DOHH2 (cell line): ENCODE results near the gene CPED1.

Experiments used
- H3F3A ChIP-seq: fragments of 200-600 bp; sonication (generic), shearing (Covaris generic); 2 replicates; pipeline ENCODE4 v1.6.0; 2016; ENCODE audit warnings: antibody characterized with exemption, mild to moderate bottlenecking; ENCODE audit not compliant: control insufficient read depth, insufficient read depth
- H3K27ac ChIP-seq: fragments of 200-600 bp; sonication (generic); 2 replicates; pipeline ENCODE4 v1.5.1; 2014; ENCODE audit warnings: low read depth, mild to moderate bottlenecking, low read length, moderate library complexity
- H3K27me3 ChIP-seq: fragments of 200-600 bp; sonication (generic); 2 replicates; pipeline ENCODE4 v1.6.1; 2014; ENCODE audit warnings: mild to moderate bottlenecking, low read length, mixed read lengths; ENCODE audit not compliant: control insufficient read depth
- H3K36me3 ChIP-seq: fragments of 200-600 bp; sonication (generic); 2 replicates; pipeline ENCODE4 v1.6.1; 2014; ENCODE audit warnings: mild to moderate bottlenecking, low read length, moderate library complexity, mixed read lengths; ENCODE audit not compliant: control insufficient read depth
- H3K4me1 ChIP-seq: fragments of 200-600 bp; sonication (generic); 2 replicates; pipeline ENCODE4 v1.6.1; 2014; ENCODE audit warnings: mild to moderate bottlenecking, low read length, mixed read lengths; ENCODE audit not compliant: control insufficient read depth
- H3K4me2 ChIP-seq: fragments of 200-600 bp; sonication (generic); 2 replicates; pipeline ENCODE4 v1.6.0; 2014; ENCODE audit warnings: mild to moderate bottlenecking, low read length, moderate library complexity
- H3K4me3 ChIP-seq: fragments of 200-600 bp; sonication (generic); 2 replicates; pipeline ENCODE4 v1.5.1; 2014; ENCODE audit warnings: mild to moderate bottlenecking, low read length, mixed read lengths
- H3K79me2 ChIP-seq: fragments of 200-600 bp; sonication (generic); 2 replicates; pipeline ENCODE4 v1.6.1; 2014; ENCODE audit warnings: mild to moderate bottlenecking, low read length, mixed read lengths; ENCODE audit not compliant: control insufficient read depth
- H3K9me2 ChIP-seq: fragments of 200-600 bp; sonication (generic); replicated peaks from 2 replicates; pipeline ENCODE4 v1.6.1; 2014; ENCODE audit warnings: mild to moderate bottlenecking, low read length, mixed read lengths; ENCODE audit not compliant: control insufficient read depth
- H3K9me3 ChIP-seq: fragments of 200-600 bp; sonication (generic); 2 replicates; pipeline ENCODE4 v1.6.1; 2014; ENCODE audit warnings: antibody characterized with exemption, low read length, mixed read lengths; ENCODE audit not compliant: control insufficient read depth, insufficient read depth
- H4K20me1 ChIP-seq: fragments of 200-600 bp; sonication (generic); 2 replicates; pipeline ENCODE4 v1.6.0; 2014; ENCODE audit warnings: low read depth, mild to moderate bottlenecking, antibody characterized with exemption, low read length, moderate library complexity; ENCODE audit not compliant: control insufficient read depth, insufficient read depth
- EZH2phosphoT487 ChIP-seq: fragments of 200-600 bp; sonication (generic); IDR thresholded peaks from 2 replicates; pipeline ENCODE4 v1.6.1; 2017; ENCODE audit warnings: borderline replicate concordance, mild to moderate bottlenecking, antibody characterized with exemption, low read length, moderate library complexity, mixed read lengths
- TF ChIP-seq, protein P1 (sequence below): fragments of 200-600 bp; sonication (generic); IDR thresholded peaks from one replicate; pipeline ENCODE4 v1.5.1; 2014; ENCODE audit warnings: antibody characterized with exemption, mild to moderate bottlenecking, low read depth, low read length; ENCODE audit not compliant: poor library complexity, severe bottlenecking

Gene CPED1

DNA sequence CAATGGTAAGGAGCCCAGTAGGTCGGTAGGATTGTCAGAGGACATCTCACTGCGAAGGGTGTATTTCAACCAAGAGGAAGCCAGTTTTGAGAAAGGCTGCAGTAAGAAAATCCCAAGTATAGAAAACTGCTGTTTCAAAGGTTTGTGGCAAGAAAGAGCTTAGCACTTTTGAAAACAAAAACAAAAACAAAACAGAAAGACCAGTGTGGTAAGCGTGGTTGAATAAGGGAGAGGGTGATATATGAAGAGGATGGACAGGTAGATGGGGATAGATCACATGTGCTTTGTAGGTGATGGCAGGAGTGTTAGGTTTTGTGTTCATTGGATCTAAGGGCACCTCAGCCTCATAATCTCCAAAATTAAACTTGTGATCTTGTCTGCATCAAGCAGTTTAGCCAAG is 198.7 kb downstream of the CPED1 start:
- Histone ChIP-seq H3K9me3 (peaks cover 10% of the 10 kb centered on the region; the same call in 1 of the 2 replicates), H3K79me2 (no peaks in the 10 kb centered on the region), H3K4me2 (no peak overlapping the region), H3K4me3 (no peak overlapping the region), H3K36me3 (peaks cover 5% of the 10 kb centered on the region), H3K27ac (no peak overlapping the region), H3K4me1 (peaks cover 35% of the 10 kb centered on the region), H4K20me1 (no peaks in the 10 kb centered on the region), H3K27me3 (no peaks in the 10 kb centered on the region), H3K9me2 (no peaks in the 10 kb centered on the region), H3F3A (no peaks in the 10 kb centered on the region)
- TF ChIP-seq, protein P1, sequence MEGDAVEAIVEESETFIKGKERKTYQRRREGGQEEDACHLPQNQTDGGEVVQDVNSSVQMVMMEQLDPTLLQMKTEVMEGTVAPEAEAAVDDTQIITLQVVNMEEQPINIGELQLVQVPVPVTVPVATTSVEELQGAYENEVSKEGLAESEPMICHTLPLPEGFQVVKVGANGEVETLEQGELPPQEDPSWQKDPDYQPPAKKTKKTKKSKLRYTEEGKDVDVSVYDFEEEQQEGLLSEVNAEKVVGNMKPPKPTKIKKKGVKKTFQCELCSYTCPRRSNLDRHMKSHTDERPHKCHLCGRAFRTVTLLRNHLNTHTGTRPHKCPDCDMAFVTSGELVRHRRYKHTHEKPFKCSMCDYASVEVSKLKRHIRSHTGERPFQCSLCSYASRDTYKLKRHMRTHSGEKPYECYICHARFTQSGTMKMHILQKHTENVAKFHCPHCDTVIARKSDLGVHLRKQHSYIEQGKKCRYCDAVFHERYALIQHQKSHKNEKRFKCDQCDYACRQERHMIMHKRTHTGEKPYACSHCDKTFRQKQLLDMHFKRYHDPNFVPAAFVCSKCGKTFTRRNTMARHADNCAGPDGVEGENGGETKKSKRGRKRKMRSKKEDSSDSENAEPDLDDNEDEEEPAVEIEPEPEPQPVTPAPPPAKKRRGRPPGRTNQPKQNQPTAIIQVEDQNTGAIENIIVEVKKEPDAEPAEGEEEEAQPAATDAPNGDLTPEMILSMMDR: no peak
- no peak for TF ChIP-seq EZH2phosphoT487

DNA sequence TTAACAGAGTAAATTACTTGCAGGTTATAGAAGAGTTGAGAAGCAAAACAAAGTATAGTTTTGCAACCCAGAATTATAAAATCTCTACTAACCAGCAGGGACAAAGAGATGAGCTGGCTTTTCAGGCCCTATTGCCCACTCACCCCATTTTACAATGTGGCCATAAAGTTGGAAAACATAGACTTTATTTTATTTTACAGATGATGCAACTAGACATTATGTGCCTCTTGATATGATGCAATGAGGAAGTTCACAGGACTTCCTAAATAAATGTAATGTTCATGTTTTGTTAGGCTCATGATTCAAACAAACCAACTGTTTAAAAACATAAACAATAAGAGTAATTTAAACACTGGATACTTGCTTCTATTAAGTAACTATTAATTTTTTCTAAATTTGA is 199.2 kb downstream of the CPED1 start:
- no peaks in the 10 kb centered on the region for H4K20me1 ChIP-seq
- H3K36me3 ChIP-seq: peaks cover 5% of the 10 kb centered on the region
- H3K4me2 ChIP-seq: no peak overlapping the region
- TF ChIP-seq, protein P1: no peak
- TF ChIP-seq EZH2phosphoT487: no peak
- H3K27ac ChIP-seq: no peak overlapping the region
- H3K79me2 ChIP-seq: no peaks in the 10 kb centered on the region
- no peaks in the 10 kb centered on the region for H3F3A ChIP-seq
- no peaks in the 10 kb centered on the region for H3K9me2 ChIP-seq
- no peak overlapping the region for H3K4me3 ChIP-seq
- peaks cover 31% of the 10 kb centered on the region for H3K4me1 ChIP-seq
- peaks cover 10% of the 10 kb centered on the region; the same call in 1 of the 2 replicates for H3K9me3 ChIP-seq
- no peaks in the 10 kb centered on the region for H3K27me3 ChIP-seq

DNA sequence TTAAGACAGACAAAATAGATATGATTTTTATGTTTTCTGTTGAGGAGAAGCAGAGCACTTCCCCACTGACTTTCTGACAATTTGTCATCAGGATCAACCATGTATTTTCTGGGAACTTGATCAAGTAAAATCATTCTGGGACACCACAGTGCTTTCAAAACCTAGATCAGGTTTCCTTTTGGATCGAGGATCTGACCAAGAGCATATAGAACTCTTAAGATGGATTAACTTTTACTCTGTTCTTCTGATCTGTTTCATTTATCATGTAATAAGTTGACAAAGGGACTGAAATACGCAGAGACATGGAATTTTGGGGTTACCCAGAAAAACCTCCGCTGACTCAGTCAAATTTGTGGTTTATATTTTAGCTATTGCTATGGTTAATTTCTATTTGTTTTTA is 204.3 kb downstream of the CPED1 start:
- Histone ChIP-seq H3K79me2 (no peaks in the 10 kb centered on the region), H3K9me2 (no peaks in the 10 kb centered on the region), H3K4me1 (no peaks in the 10 kb centered on the region)

More for the DNA sequence above, 204.3 kb downstream of the CPED1 start:
- no peaks in the 10 kb centered on the region for H3F3A ChIP-seq
- H3K4me3 ChIP-seq: no peak overlapping the region
- H3K9me3 ChIP-seq: peaks cover 10% of the 10 kb centered on the region; the same call in 1 of the 2 replicates
- no peaks in the 10 kb centered on the region for H3K27me3 ChIP-seq
- no peak overlapping the region for H3K27ac ChIP-seq
- TF ChIP-seq, protein P1: no peak
- TF ChIP-seq EZH2phosphoT487: no peak
- H3K4me2 ChIP-seq: no peak overlapping the region
- H4K20me1 ChIP-seq: no peaks in the 10 kb centered on the region
- H3K36me3 ChIP-seq: peaks cover 5% of the 10 kb centered on the region
